GM08714 (cell line): ENCODE measurements around the gene PLCG2.

Experiments used
- H3K4me3 ChIP-seq: fragments of 200-500 bp; sonication (Bioruptor generic); 2 replicates; pipeline ENCODE4 v1.5.1; 2014; ENCODE audit warnings: mild to moderate bottlenecking, low read length, inconsistent platforms
- ZNF274 ChIP-seq: IDR thresholded peaks from 2 replicates; pipeline ENCODE4 v1.6.1; 2012; ENCODE audit warnings: mild to moderate bottlenecking, low read depth, low read length

The PLCG2 gene

DNA sequence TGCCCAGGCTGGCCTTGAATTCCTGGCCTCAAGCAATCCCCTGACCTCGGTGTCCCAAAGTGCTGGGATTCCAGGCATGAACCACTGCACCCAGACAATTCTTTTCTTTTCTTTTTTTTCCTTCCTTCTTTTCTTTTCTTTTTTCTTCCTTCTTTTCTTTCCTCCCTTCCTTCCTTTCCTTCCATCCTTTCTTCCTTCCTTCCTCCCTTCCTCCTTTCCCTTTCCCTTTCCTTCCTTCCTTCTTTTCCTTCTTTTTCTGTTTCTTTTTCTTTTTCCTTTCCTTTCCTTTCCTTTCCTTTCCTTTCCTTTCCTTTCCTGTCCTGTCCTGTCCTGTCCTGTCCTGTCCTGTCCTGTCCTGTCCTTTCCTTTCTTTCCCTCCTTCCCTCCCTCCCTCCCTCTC lies 44.6 kb downstream of the PLCG2 start:
- peak overlapping the region; percentile 80; the same call in 1 of the 2 replicates for H3K4me3 ChIP-seq
- TF ChIP-seq ZNF274, result no peak

DNA sequence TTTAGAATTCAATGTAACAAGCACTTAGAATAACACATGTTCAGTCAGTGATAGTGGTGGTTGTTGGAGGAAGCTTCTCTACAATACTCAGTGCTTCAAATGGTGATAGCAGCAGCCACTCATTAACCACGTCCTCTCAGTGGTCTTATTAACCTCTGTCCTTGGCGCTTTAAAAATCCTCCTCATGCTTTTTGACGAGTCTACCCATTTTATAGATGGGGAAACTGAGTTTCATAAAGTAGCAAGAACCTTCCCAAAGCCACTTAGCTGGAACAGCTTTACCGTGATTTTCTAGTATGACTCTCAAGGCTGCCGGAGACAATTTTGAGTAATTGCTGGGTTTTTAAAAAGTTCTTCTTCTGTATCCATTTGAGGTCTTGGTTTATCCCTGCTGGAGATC lies 47.4 kb downstream of the PLCG2 start:
- no peak overlapping the region for H3K4me3 ChIP-seq
- no peak for TF ChIP-seq ZNF274

GRCh38 chr16:81830845-81831540 lies 51.9 kb downstream of the PLCG2 start:
- H3K4me3 ChIP-seq, result peak overlapping the region; percentile 56; the same call in 1 of the 2 replicates
- TF ChIP-seq ZNF274, result no peak

DNA sequence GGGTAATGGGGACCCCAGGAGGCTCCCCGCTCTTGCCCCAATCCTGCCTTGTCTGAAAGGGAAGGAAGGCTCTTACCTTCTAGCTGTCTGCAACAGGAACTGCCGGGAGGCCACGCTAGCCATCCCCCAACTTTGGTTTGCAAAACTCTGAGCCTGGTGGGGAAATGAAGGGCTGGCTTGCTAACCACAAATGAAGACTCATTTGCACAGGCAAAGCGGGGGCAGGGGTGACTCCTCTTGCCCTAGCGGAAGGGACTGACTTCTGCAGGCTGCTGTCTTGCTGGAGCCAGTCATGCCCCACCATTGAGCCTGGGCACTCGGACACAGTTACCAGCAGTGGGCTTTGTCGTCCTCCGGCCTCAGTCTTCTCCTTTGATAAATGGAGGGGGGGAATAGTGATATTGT lies 52.6 kb downstream of the PLCG2 start:
- TF ChIP-seq ZNF274, result no peak
- peak overlapping the region; percentile 56; the same call in 1 of the 2 replicates for H3K4me3 ChIP-seq

DNA sequence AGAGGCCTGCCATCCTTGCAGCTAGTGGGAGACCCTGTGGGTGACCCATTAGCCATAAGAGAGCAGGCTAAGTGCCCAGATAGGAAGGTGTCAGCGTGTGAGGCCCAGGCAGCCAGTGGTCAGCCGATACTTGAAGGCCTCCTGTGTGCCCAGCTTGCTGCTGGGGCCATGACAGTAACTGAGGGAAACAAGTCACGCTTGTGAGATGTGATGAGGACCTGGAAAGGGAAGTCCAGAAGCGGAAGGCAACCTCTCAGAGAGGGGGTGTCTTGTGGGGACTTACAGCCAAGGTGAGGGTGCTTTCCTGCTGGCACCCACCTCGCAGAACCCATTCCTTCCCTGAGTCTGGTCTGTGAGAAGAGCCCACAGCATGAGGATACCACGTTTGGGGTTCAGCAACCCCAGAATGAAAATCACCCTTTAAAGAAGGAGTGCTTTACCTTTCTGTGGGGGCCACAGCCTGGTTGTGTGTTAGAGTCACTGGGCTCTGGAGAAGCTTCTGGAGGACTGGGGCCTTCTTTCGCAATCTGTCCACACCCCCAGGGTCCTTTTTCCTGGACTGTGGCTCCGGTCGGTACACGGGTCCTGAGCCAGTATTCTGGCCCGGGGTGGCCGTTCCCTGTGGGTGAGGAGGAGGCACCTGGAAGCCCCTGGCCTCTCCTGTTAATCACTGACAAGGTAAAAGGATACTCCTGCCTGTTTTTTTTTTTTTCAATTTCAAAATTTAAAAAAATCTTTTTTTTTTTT lies 53.9 kb downstream of the PLCG2 start:
- no peak for TF ChIP-seq ZNF274
- no peak overlapping the region; the same call in 1 of the 2 replicates for H3K4me3 ChIP-seq

- TF ChIP-seq ZNF274, result no peak
Observed at GRCh38 chr16:81833751-81834150, 54.7 kb downstream of the PLCG2 start.

GRCh38 chr16:81834868-81835267 lies 55.8 kb downstream of the PLCG2 start:
- no peak for TF ChIP-seq ZNF274
- H3K4me3 ChIP-seq, result no peak overlapping the region

More at GRCh38 chr16:81833751-81834150, 54.7 kb downstream of the PLCG2 start:
- H3K4me3 ChIP-seq, result no peak overlapping the region

DNA sequence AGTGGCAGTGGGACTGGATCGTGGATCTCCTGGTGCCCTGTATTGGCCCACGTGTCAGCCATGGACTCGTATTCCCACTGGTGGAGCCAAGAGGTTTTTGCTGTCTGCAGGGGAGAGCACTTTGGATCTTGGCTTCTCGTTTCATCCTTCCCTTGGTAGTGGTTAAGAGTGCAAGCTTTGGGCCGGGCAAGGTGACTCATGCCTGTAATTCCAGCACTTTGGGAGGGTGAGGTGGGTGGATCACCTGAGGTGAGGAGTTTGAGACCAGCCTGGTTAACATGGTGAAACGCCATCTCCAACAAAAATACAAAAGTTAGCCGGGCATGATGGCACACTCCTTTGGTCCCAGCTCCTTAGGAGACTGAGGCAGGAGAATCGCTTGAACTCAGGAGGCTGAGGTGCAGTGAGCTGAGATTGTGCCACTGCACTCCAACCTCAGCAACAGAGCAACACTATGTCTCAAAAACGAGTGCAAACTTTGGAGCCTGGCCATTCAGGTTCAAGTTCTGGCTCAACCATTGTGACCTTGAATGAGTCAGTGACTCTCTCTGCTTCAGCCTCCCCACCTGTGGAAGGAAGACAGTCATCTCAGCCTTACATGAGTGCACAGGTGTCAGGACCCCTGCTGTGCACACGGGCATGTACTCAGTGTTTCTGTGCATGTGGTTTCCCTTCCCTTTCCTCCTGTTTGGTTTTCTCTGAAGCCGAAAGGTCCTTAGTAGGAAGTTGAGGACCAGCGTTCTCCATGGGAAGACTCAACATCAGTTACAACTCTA lies 57.4 kb downstream of the PLCG2 start:
- TF ChIP-seq ZNF274, result no peak
- H3K4me3 ChIP-seq, result no peak overlapping the region

- no peak for TF ChIP-seq ZNF274
- peak overlapping the region; percentile 31; the same call in 1 of the 2 replicates for H3K4me3 ChIP-seq
Observed at GRCh38 chr16:81837312-81837751, 58.2 kb downstream of the PLCG2 start.

DNA sequence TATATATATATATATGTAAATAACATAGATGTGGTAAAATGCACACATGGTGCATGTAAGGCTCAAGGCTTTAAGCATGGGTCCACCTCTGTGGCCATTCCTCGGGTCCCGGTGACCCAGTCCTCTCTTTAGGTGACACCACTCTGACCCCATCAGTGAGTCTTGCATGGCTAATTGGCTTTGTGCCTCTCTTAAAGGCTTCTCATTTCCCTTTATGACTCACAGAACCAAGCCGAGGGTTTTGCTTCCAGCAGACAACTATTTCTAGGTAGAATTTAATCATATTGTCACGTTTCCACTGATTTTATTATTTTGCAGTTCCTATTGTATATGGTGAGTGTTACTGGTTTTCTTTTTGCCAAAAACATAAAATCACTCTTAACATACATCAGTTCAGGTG lies 59.7 kb downstream of the PLCG2 start:
- no peak for TF ChIP-seq ZNF274
- no peak overlapping the region for H3K4me3 ChIP-seq

GRCh38 chr16:81841722-81842121 lies 62.6 kb downstream of the PLCG2 start:
- peak overlapping the region; percentile 7; the same call in 1 of the 2 replicates for H3K4me3 ChIP-seq
- TF ChIP-seq ZNF274, result no peak

- no peak for TF ChIP-seq ZNF274
Observed at GRCh38 chr16:81842564-81843242, 63.6 kb downstream of the PLCG2 start.

DNA sequence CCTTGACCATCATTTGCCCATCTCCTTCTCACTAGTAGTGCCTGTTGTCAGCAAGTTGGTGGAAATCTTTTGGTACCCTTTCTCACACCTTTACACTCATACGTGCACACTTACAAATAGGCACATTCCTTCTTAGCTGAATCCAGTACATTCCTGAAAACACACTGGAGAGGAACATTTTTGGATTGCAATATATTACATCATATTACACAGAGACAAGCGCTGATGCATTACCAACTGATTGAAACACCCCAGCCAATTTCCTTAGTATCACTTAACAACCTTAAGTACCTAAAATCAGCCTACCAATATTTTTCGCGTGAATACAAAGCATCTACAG lies 64.1 kb downstream of the PLCG2 start:
- no peak for TF ChIP-seq ZNF274
- H3K4me3 ChIP-seq, result no peak overlapping the region

More at GRCh38 chr16:81842564-81843242, 63.6 kb downstream of the PLCG2 start:
- no peak overlapping the region; the same call in 1 of the 2 replicates for H3K4me3 ChIP-seq

GRCh38 chr16:81843683-81844082 lies 64.6 kb downstream of the PLCG2 start:
- H3K4me3 ChIP-seq, result no peak overlapping the region
- no peak for TF ChIP-seq ZNF274
